K562 (cell line): ENCODE measurements around the gene ZNF366. TPM values are rescaled to one million over a fixed set of nuclear protein-coding genes. Genes with fewer than 3 reads are reported as not detected.
A peak's percentile ranks its signal among the peaks of the same experiment; 100 is the strongest.

ENCODE experiments used
- ASH1L ChIP-seq: fragments of 450-650 bp; IDR thresholded peaks from 2 replicates; pipeline ENCODE4 v1.6.1; 2018; ENCODE audit warnings: borderline replicate concordance, mild to moderate bottlenecking, low read depth; ENCODE audit not compliant: partially characterized antibody
- CEBPG ChIP-seq, 3 experiments: fragments of 200-800 bp in 1 of 3; sonication (Bioruptor generic) in 1 of 3; sonication (generic) in 1 of 3; formaldehyde crosslinking in 1 of 3; IDR thresholded peaks in 2 of 3; conservative IDR thresholded peaks in 1 of 3; 2 replicates each; pipeline versions ENCODE4 v1.6.1 to v1.8.0; 2016 to 2022; ENCODE audit warnings: missing compliant biosample characterization in 2 of 3, missing genetic modification characterization in 2 of 3, mild to moderate bottlenecking in 1 of 3, missing genetic modification reagents in 1 of 3
- JUND ChIP-seq, 2 experiments: IDR thresholded peaks; 2 replicates in 1 of 2; 3 replicates in 1 of 2; pipeline ENCODE4 v1.6.1; 2011; ENCODE audit warnings: borderline replicate concordance in 2 of 2, low read depth in 2 of 2, low read length in 2 of 2, improper control_type of control experiment in 1 of 2, missing biosample characterization in 1 of 2, missing genetic modification characterization in 1 of 2, missing genetic modification reagents in 1 of 2
- KLF1 ChIP-seq: fragments of 450-650 bp; IDR thresholded peaks from 2 replicates; pipeline ENCODE4 v1.6.1; 2016; ENCODE audit warnings: missing genetic modification characterization, missing compliant biosample characterization
- MYC ChIP-seq, 2 experiments: fragments of 250-450 bp in 1 of 2; sonication (Bioruptor Pico) in 1 of 2; IDR thresholded peaks; 2 replicates each; pipeline versions ENCODE4 v1.5.1 to v1.6.1; 2012 to 2021; ENCODE audit warnings: low read depth in 2 of 2, borderline replicate concordance in 1 of 2, improper control_type of control experiment in 1 of 2, low read length in 1 of 2, mild to moderate bottlenecking in 1 of 2, moderate library complexity in 1 of 2
- NCOA2 ChIP-seq, 2 experiments: fragments of 450-650 bp; IDR thresholded peaks; 2 replicates each; pipeline ENCODE4 v1.6.1; 2018; ENCODE audit warnings: mild to moderate bottlenecking in 2 of 2, moderate library complexity in 1 of 2; ENCODE audit not compliant: partially characterized antibody in 2 of 2
- TCFL5 ChIP-seq: fragments of 250-450 bp; sonication (Bioruptor Pico); conservative IDR thresholded peaks from 2 replicates; pipeline ENCODE4 v1.6.1; 2021; ENCODE audit warnings: mild to moderate bottlenecking, moderate library complexity, matching md5 sums
- ZNF41 ChIP-seq: fragments of 250-450 bp; sonication (Bioruptor Pico); conservative IDR thresholded peaks from 2 replicates; pipeline ENCODE4 v1.4.0; 2020; ENCODE audit warnings: mild to moderate bottlenecking
- ZSCAN32 ChIP-seq: fragments of 450-650 bp; formaldehyde crosslinking; IDR thresholded peaks from 2 replicates; pipeline ENCODE4 v1.4.0; 2020; ENCODE audit warnings: mild to moderate bottlenecking, moderate library complexity
- polyA plus RNA-seq, 8 experiments: library from polyadenylated mRNA; depleted of rRNA in 4 of 8; stranded (reverse) in 5 of 8; unstranded in 3 of 8; fragments of >200 nt; fragmentation: Nextera tagmentation in 2 of 8; fragmentation: Illumina TruSeq in 1 of 8; extraction: Ambion mirVana in 2 of 8; extraction: Trizol in 1 of 8; gene quantifications; 2 replicates each; pipeline versions ENCODE4 v1.2.1 to v1.2.3, GENCODE V29; 2011 to 2014; ENCODE audit warnings: inconsistent platforms in 1 of 8, missing spikeins in 1 of 8
- total RNA-seq, 7 experiments: library from RNA; depleted of rRNA in 6 of 7; stranded (reverse); fragments of >200 nt in 6 of 7; fragmentation: Illumina TruSeq in 2 of 7; extraction: Trizol in 2 of 7; gene quantifications; 2 replicates each; pipeline versions ENCODE4 v1.2.1 to v1.2.3, GENCODE V29; 2011 to 2021; ENCODE audit warnings: low replicate concordance in 1 of 7
- TF ChIP-seq, protein P1 (sequence below), 2 experiments: fragments of 450-650 bp in 1 of 2; sonication (generic) in 1 of 2; formaldehyde crosslinking in 1 of 2; IDR thresholded peaks in 1 of 2; conservative IDR thresholded peaks in 1 of 2; 2 replicates each; pipeline versions ENCODE4 v1.6.1 to v1.8.1; 2016 to 2023; ENCODE audit warnings: mild to moderate bottlenecking in 2 of 2, moderate library complexity in 2 of 2, inconsistent platforms in 1 of 2, missing genetic modification reagents in 1 of 2
- TF ChIP-seq, protein P2 (sequence below): sonication (generic); formaldehyde crosslinking; IDR thresholded peaks from 2 replicates; pipeline ENCODE4 v1.8.1; 2023; ENCODE audit warnings: missing genetic modification reagents, mild to moderate bottlenecking, borderline replicate concordance
- TF ChIP-seq, protein P3 (sequence below): fragments of 450-650 bp; IDR thresholded peaks from 2 replicates; pipeline ENCODE4 v1.6.1; 2018; ENCODE audit not compliant: partially characterized antibody
- TF ChIP-seq, protein P4 (sequence below): sonication (generic); formaldehyde crosslinking; IDR thresholded peaks from 2 replicates; pipeline ENCODE4 v1.8.0; 2022; ENCODE audit warnings: missing genetic modification reagents, mild to moderate bottlenecking, moderate library complexity, borderline replicate concordance

The ZNF366 gene
- total and polyA plus RNA-seq, 9 of the 15 experiments (the other 6 are each of a cell fraction or from before 2014, with no cell fraction given) = not detected

DNA sequence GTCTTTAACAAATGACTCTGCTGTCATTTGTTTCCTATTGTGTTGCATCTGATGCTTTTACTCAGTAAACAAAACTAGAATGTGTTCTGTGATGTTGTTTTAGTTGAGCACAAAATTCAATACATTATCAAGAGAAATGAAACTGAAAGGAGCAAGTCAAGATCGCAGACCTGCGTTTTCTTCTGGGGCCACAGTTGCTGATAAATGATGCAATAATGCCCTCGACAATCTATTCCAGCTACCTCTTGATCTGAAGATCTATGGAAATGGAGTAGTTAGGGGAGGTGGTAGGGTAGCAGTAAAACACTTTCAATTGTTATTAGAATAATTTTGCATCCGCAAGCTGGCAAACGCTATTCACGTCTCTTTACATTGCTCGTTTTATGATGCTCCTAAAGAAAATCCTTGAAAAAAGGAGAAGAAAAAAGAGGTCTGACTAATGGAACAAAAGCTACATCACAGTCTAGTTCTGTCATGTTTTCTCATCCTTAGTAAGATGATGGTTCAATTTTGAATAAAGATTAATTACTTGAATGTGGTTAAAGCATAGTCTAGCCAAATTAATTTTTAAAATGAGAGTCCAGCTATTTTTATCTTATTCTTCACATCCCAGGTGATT lies 1.6 kb downstream of the ZNF366 start (continued):
- TF ChIP-seq, protein P1, sequence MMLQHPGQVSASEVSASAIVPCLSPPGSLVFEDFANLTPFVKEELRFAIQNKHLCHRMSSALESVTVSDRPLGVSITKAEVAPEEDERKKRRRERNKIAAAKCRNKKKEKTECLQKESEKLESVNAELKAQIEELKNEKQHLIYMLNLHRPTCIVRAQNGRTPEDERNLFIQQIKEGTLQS (IDR thresholded peaks at IDR 0.05) = peak; percentile 92
- TF ChIP-seq, protein P1 (CRISPR knock-in tag; conservative IDR thresholded peaks at IDR 0.05) = no peak
- TF ChIP-seq KLF1 = no peak
- TF ChIP-seq ASH1L = no peak
- peak; percentile 75 for TF ChIP-seq CEBPG (CRISPR knock-in tag; IDR thresholded peaks at IDR 0.05)
- peak; percentile 85 to 96 for TF ChIP-seq CEBPG (tag; conservative IDR thresholded peaks at IDR 0.05 in 1 of 2, IDR thresholded peaks at IDR 0.05 in 1 of 2)
- TF ChIP-seq, protein P2, sequence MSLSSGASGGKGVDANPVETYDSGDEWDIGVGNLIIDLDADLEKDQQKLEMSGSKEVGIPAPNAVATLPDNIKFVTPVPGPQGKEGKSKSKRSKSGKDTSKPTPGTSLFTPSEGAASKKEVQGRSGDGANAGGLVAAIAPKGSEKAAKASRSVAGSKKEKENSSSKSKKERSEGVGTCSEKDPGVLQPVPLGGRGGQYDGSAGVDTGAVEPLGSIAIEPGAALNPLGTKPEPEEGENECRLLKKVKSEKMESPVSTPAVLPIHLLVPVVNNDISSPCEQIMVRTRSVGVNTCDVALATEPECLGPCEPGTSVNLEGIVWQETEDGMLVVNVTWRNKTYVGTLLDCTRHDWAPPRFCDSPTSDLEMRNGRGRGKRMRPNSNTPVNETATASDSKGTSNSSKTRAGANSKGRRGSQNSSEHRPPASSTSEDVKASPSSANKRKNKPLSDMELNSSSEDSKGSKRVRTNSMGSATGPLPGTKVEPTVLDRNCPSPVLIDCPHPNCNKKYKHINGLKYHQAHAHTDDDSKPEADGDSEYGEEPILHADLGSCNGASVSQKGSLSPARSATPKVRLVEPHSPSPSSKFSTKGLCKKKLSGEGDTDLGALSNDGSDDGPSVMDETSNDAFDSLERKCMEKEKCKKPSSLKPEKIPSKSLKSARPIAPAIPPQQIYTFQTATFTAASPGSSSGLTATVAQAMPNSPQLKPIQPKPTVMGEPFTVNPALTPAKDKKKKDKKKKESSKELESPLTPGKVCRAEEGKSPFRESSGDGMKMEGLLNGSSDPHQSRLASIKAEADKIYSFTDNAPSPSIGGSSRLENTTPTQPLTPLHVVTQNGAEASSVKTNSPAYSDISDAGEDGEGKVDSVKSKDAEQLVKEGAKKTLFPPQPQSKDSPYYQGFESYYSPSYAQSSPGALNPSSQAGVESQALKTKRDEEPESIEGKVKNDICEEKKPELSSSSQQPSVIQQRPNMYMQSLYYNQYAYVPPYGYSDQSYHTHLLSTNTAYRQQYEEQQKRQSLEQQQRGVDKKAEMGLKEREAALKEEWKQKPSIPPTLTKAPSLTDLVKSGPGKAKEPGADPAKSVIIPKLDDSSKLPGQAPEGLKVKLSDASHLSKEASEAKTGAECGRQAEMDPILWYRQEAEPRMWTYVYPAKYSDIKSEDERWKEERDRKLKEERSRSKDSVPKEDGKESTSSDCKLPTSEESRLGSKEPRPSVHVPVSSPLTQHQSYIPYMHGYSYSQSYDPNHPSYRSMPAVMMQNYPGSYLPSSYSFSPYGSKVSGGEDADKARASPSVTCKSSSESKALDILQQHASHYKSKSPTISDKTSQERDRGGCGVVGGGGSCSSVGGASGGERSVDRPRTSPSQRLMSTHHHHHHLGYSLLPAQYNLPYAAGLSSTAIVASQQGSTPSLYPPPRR = no peak
- TF ChIP-seq, protein P3, sequence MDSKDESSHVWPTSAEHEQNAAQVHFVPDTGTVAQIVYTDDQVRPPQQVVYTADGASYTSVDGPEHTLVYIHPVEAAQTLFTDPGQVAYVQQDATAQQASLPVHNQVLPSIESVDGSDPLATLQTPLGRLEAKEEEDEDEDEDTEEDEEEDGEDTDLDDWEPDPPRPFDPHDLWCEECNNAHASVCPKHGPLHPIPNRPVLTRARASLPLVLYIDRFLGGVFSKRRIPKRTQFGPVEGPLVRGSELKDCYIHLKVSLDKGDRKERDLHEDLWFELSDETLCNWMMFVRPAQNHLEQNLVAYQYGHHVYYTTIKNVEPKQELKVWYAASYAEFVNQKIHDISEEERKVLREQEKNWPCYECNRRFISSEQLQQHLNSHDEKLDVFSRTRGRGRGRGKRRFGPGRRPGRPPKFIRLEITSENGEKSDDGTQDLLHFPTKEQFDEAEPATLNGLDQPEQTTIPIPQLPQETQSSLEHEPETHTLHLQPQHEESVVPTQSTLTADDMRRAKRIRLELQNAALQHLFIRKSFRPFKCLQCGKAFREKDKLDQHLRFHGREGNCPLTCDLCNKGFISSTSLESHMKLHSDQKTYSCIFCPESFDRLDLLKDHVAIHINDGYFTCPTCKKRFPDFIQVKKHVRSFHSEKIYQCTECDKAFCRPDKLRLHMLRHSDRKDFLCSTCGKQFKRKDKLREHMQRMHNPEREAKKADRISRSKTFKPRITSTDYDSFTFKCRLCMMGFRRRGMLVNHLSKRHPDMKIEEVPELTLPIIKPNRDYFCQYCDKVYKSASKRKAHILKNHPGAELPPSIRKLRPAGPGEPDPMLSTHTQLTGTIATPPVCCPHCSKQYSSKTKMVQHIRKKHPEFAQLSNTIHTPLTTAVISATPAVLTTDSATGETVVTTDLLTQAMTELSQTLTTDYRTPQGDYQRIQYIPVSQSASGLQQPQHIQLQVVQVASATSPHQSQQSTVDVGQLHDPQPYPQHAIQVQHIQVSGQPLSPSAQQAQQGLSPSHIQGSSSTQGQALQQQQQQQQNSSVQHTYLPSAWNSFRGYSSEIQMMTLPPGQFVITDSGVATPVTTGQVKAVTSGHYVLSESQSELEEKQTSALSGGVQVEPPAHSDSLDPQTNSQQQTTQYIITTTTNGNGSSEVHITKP = no peak
- TF ChIP-seq ZNF41 (CRISPR knock-in tag) = 0 out of 2 replicates have a peak, but pooled peaks have one; percentile 23
- no peak for TF ChIP-seq NCOA2 (IDR thresholded peaks at IDR 0.05; ENCODE audit: partially characterized antibody in 2 of 2)
- peak; percentile 77 for TF ChIP-seq ZSCAN32 (CRISPR knock-in tag)
- TF ChIP-seq JUND (IDR thresholded peaks at IDR 0.05; ENCODE audit: borderline replicate concordance, low read depth, low read length) = peak; percentile 49; the same call in 1 of the 2 replicates
- TF ChIP-seq JUND (tag; IDR thresholded peaks at IDR 0.05; ENCODE audit: borderline replicate concordance, low read depth, low read length) = 0 out of 3 replicates have a peak, but pooled peaks have one; percentile 45
- no peak for TF ChIP-seq TCFL5
- TF ChIP-seq, protein P4, sequence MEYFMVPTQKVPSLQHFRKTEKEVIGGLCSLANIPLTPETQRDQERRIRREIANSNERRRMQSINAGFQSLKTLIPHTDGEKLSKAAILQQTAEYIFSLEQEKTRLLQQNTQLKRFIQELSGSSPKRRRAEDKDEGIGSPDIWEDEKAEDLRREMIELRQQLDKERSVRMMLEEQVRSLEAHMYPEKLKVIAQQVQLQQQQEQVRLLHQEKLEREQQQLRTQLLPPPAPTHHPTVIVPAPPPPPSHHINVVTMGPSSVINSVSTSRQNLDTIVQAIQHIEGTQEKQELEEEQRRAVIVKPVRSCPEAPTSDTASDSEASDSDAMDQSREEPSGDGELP = no peak
- TF ChIP-seq MYC (IDR thresholded peaks at IDR 0.05; ENCODE audit: low read depth, low read length) = no peak
- no peak for TF ChIP-seq MYC (CRISPR knock-in tag; IDR thresholded peaks at IDR 0.05; ENCODE audit: borderline replicate concordance, low read depth)
